Liver (tissue), 9 donors: ENCODE data around the gene ACOT8. TPM values are rescaled to one million over a fixed set of nuclear protein-coding genes. Genes with fewer than 3 reads are reported as not detected.
"Not testable (repeated sequence)": the region's sequence is repeated elsewhere in the genome, so short reads cannot be mapped to it uniquely, and the experiment has no call there.

Source experiments
- DNase-seq: peaks from one replicate; pipeline ENCODE4 v3.0.0-alpha.2; 2017; ENCODE audit warnings: low spot score
- H3K27ac ChIP-seq, 2 donors: one replicate each; pipeline ENCODE4 v1.7.0; 2013; ENCODE audit warnings: inconsistent platforms in 2 of 2, low read length in 2 of 2, control low read depth in 1 of 2, low read depth in 1 of 2, mild to moderate bottlenecking in 1 of 2
- H3K27me3 ChIP-seq, 4 donors: one replicate each; pipeline versions ENCODE4 v1.6.1 to v1.7.0; 2013; ENCODE audit warnings: low read length in 3 of 4, inconsistent platforms in 1 of 4, mild to moderate bottlenecking in 1 of 4, moderate library complexity in 1 of 4; ENCODE audit not compliant: control insufficient read depth in 4 of 4, insufficient read depth in 4 of 4
- H3K36me3 ChIP-seq, 4 donors: one replicate each; pipeline versions ENCODE4 v1.6.1 to v1.7.0; 2013; ENCODE audit warnings: low read length in 3 of 4, mild to moderate bottlenecking in 3 of 4, low read depth in 1 of 4, moderate library complexity in 1 of 4; ENCODE audit not compliant: control insufficient read depth in 4 of 4, insufficient read depth in 3 of 4
- H3K4me1 ChIP-seq, 4 donors: one replicate each; pipeline versions ENCODE4 v1.6.1 to v1.7.0; 2013; ENCODE audit warnings: low read length in 3 of 4, mild to moderate bottlenecking in 3 of 4, moderate library complexity in 1 of 4; ENCODE audit not compliant: control insufficient read depth in 4 of 4, insufficient read depth in 4 of 4
- H3K4me3 ChIP-seq, 3 donors: one replicate each; pipeline versions ENCODE4 v1.6.1 to v1.7.0; 2013; ENCODE audit warnings: low read length in 3 of 3, control low read depth in 1 of 3, low read depth in 1 of 3, mild to moderate bottlenecking in 1 of 3
- H3K9ac ChIP-seq, 2 donors: one replicate each; pipeline ENCODE4 v1.7.0; 2013; ENCODE audit warnings: low read length in 2 of 2, mild to moderate bottlenecking in 2 of 2, moderate library complexity in 2 of 2, control low read depth in 1 of 2, low read depth in 1 of 2
- H3K9me3 ChIP-seq, 4 donors: one replicate each; pipeline versions ENCODE4 v1.6.1 to v1.7.0; 2013; ENCODE audit warnings: low read length in 3 of 4; ENCODE audit not compliant: control insufficient read depth in 4 of 4
- EGR1 ChIP-seq, 2 donors: IDR thresholded peaks; 2 replicates each; pipeline ENCODE4 v1.6.1; 2016 to 2018; ENCODE audit warnings: antibody characterized with exemption in 2 of 2, low read depth in 2 of 2
- FOXA1 ChIP-seq: IDR thresholded peaks from 2 replicates; pipeline ENCODE4 v1.6.1; 2016; ENCODE audit warnings: antibody characterized with exemption
- FOXA2 ChIP-seq: IDR thresholded peaks from 2 replicates; pipeline ENCODE4 v1.6.1; 2016; ENCODE audit warnings: antibody characterized with exemption
- HNF4A ChIP-seq, 2 donors: conservative IDR thresholded peaks; 2 replicates each; pipeline ENCODE4 v1.6.1; 2016; ENCODE audit warnings: antibody characterized with exemption in 2 of 2, mild to moderate bottlenecking in 2 of 2
- HNF4G ChIP-seq: IDR thresholded peaks from 2 replicates; pipeline ENCODE4 v1.6.1; 2016; ENCODE audit warnings: antibody characterized with exemption
- NR2F2 ChIP-seq: IDR thresholded peaks from 2 replicates; pipeline ENCODE4 v1.6.1; 2016; ENCODE audit warnings: antibody characterized with exemption
- RAD21 ChIP-seq, 2 donors: IDR thresholded peaks; 2 replicates each; pipeline ENCODE4 v1.6.1; 2016; ENCODE audit warnings: antibody characterized with exemption in 2 of 2, mild to moderate bottlenecking in 2 of 2
- RXRA ChIP-seq, 2 donors: IDR thresholded peaks; 2 replicates each; pipeline ENCODE4 v1.6.1; 2017 to 2018; ENCODE audit warnings: antibody characterized with exemption in 2 of 2, mild to moderate bottlenecking in 1 of 2
- SP1 ChIP-seq: IDR thresholded peaks from 2 replicates; pipeline ENCODE4 v1.6.1; 2018; ENCODE audit warnings: antibody characterized with exemption, mild to moderate bottlenecking
- TAF1 ChIP-seq: conservative IDR thresholded peaks from 2 replicates; pipeline ENCODE4 v1.6.1; 2016; ENCODE audit warnings: antibody characterized with exemption, mild to moderate bottlenecking
- YY1 ChIP-seq: IDR thresholded peaks from 2 replicates; pipeline ENCODE4 v1.6.1; 2016; ENCODE audit warnings: antibody characterized with exemption, mild to moderate bottlenecking
- WGBS: extraction: QIAGEN DNeasy Blood & Tissue Kit; methylation state at CpG from one replicate; pipeline ENCODE4 v1.1.7; 2013; 5-methylcytosine and 5-hydroxymethylcytosine counted together
- polyA plus RNA-seq, 2 donors: library from polyadenylated mRNA; stranded (reverse) in 1 of 2; unstranded in 1 of 2; fragments of 200-250 nt in 1 of 2; fragments of >200 nt in 1 of 2; fragmentation: Nextera tagmentation in 1 of 2; extraction: Ambion mirVana in 1 of 2; gene quantifications; one replicate each; pipeline versions ENCODE4 v1.2.1 to v1.2.3, GENCODE V29; 2013 to 2015
- total RNA-seq, 2 donors: library from RNA; depleted of rRNA; stranded (reverse); fragments of >200 nt; gene quantifications; one replicate each; pipeline ENCODE4 v1.2.3, GENCODE V29; 2014
- TF ChIP-seq, protein P1 (sequence below): fragments of 150-350 bp; IDR thresholded peaks from 2 replicates; pipeline ENCODE4 v1.5.1; 2017; ENCODE audit warnings: improper control_type of control experiment, low read depth, low read length; ENCODE audit not compliant: missing input control
- TF ChIP-seq, protein P2 (sequence below): IDR thresholded peaks from 2 replicates; pipeline ENCODE4 v1.6.1; 2016; ENCODE audit warnings: antibody characterized with exemption
- TF ChIP-seq, protein P3 (sequence below): IDR thresholded peaks from 2 replicates; pipeline ENCODE4 v1.6.1; 2016; ENCODE audit warnings: antibody characterized with exemption, mild to moderate bottlenecking
- TF ChIP-seq, protein P4 (sequence below): IDR thresholded peaks from 2 replicates; pipeline ENCODE4 v1.6.1; 2016; ENCODE audit warnings: antibody characterized with exemption
- TF ChIP-seq, protein P5 (sequence below): IDR thresholded peaks from 2 replicates; pipeline ENCODE4 v1.6.1; 2016; ENCODE audit warnings: antibody characterized with exemption
- donor health status: healthy.
- donor health status: healthy.
- donor health status: healthy.
- donor health status: healthy.
- donor health status: healthy.

The ACOT8 gene
- total and polyA plus RNA-seq, 4 donors = 24.4 to 27.1 (median 24.5) TPM

DNA sequence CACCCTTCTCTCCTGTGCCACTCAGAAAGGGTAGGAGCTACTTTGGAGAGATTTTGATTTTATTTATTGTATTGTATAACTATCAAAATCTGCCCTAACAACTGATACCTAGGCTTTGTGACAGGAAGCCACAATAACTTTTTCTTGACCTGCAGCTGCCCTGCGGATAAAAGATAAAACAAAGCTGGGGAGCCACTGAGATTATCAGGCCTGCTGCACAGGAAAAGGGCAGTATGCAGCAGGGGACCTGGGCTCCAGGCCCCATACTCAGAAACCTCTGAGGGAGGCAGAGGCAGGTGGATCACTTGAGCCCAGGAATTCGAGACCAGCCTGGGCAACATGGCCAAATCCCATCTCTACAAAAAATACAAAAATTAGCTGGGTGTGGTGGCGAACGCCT lies 24.6 kb downstream of the ACOT8 start:
- H3K27me3 ChIP-seq = no peaks in the 10 kb centered on the region
- H3K36me3 ChIP-seq = peaks cover 0 to 2% (median 0%) of the 10 kb centered on the region in 4 donors
- no peak overlapping the region for H3K9ac ChIP-seq
- TF ChIP-seq, protein P1, sequence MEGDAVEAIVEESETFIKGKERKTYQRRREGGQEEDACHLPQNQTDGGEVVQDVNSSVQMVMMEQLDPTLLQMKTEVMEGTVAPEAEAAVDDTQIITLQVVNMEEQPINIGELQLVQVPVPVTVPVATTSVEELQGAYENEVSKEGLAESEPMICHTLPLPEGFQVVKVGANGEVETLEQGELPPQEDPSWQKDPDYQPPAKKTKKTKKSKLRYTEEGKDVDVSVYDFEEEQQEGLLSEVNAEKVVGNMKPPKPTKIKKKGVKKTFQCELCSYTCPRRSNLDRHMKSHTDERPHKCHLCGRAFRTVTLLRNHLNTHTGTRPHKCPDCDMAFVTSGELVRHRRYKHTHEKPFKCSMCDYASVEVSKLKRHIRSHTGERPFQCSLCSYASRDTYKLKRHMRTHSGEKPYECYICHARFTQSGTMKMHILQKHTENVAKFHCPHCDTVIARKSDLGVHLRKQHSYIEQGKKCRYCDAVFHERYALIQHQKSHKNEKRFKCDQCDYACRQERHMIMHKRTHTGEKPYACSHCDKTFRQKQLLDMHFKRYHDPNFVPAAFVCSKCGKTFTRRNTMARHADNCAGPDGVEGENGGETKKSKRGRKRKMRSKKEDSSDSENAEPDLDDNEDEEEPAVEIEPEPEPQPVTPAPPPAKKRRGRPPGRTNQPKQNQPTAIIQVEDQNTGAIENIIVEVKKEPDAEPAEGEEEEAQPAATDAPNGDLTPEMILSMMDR = no peak
- TF ChIP-seq, protein P2, sequence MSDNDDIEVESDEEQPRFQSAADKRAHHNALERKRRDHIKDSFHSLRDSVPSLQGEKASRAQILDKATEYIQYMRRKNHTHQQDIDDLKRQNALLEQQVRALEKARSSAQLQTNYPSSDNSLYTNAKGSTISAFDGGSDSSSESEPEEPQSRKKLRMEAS = no peak
- no peak for TF ChIP-seq YY1
- no peak for TF ChIP-seq HNF4A (conservative IDR thresholded peaks at IDR 0.05)
- TF ChIP-seq RXRA (IDR thresholded peaks at IDR 0.05) = no peak
- TF ChIP-seq, protein P3, sequence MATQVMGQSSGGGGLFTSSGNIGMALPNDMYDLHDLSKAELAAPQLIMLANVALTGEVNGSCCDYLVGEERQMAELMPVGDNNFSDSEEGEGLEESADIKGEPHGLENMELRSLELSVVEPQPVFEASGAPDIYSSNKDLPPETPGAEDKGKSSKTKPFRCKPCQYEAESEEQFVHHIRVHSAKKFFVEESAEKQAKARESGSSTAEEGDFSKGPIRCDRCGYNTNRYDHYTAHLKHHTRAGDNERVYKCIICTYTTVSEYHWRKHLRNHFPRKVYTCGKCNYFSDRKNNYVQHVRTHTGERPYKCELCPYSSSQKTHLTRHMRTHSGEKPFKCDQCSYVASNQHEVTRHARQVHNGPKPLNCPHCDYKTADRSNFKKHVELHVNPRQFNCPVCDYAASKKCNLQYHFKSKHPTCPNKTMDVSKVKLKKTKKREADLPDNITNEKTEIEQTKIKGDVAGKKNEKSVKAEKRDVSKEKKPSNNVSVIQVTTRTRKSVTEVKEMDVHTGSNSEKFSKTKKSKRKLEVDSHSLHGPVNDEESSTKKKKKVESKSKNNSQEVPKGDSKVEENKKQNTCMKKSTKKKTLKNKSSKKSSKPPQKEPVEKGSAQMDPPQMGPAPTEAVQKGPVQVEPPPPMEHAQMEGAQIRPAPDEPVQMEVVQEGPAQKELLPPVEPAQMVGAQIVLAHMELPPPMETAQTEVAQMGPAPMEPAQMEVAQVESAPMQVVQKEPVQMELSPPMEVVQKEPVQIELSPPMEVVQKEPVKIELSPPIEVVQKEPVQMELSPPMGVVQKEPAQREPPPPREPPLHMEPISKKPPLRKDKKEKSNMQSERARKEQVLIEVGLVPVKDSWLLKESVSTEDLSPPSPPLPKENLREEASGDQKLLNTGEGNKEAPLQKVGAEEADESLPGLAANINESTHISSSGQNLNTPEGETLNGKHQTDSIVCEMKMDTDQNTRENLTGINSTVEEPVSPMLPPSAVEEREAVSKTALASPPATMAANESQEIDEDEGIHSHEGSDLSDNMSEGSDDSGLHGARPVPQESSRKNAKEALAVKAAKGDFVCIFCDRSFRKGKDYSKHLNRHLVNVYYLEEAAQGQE = no peak
- TF ChIP-seq TAF1 = no peak
- TF ChIP-seq, protein P4, sequence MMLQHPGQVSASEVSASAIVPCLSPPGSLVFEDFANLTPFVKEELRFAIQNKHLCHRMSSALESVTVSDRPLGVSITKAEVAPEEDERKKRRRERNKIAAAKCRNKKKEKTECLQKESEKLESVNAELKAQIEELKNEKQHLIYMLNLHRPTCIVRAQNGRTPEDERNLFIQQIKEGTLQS = no peak
- TF ChIP-seq EGR1 (IDR thresholded peaks at IDR 0.05; ENCODE audit: low read depth in 2 of 2) = no peak
- TF ChIP-seq FOXA2 = no peak
- no peak for TF ChIP-seq RAD21 (IDR thresholded peaks at IDR 0.05)
- TF ChIP-seq FOXA1 = no peak
- TF ChIP-seq, protein P5, sequence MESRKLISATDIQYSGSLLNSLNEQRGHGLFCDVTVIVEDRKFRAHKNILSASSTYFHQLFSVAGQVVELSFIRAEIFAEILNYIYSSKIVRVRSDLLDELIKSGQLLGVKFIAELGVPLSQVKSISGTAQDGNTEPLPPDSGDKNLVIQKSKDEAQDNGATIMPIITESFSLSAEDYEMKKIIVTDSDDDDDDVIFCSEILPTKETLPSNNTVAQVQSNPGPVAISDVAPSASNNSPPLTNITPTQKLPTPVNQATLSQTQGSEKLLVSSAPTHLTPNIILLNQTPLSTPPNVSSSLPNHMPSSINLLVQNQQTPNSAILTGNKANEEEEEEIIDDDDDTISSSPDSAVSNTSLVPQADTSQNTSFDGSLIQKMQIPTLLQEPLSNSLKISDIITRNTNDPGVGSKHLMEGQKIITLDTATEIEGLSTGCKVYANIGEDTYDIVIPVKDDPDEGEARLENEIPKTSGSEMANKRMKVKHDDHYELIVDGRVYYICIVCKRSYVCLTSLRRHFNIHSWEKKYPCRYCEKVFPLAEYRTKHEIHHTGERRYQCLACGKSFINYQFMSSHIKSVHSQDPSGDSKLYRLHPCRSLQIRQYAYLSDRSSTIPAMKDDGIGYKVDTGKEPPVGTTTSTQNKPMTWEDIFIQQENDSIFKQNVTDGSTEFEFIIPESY = no peak
- no peak for TF ChIP-seq HNF4G
- TF ChIP-seq NR2F2 = no peak
- 89% methylated on average over 4 of the region's 4 CpGs for WGBS
- no peaks in the 10 kb centered on the region for H3K9me3 ChIP-seq
- H3K27ac ChIP-seq = peak overlapping the region in 1 of 2 donors; percentile 82
- no peak for DNase-seq
- H3K4me1 ChIP-seq = peaks cover 4 to 14% (median 9%) of the 10 kb centered on the region in 4 donors
- no peak overlapping the region for H3K4me3 ChIP-seq

DNA sequence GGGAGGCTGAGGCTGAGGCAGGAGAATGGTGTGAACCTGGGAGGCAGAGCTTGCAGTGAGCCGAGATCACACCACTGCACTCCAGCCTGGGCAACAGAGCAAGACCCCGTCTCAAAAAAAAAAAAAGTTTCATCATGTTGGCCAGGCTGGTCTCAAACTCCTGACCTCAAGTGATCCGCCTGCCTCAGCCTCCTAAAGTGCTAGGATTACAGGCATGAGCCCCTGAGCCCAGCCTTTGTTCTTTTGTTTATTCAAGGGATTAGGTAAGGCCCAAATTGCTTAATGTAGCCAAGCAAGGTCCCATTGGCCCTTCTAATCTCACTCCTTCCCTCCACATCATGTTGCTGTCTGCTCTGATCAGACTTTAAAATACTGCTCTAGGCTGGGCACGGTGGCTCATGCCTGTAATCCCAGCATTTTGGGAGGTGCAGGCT lies 27.5 kb downstream of the ACOT8 start:
- peak; percentile 4 to 22 for TF ChIP-seq RXRA (IDR thresholded peaks at IDR 0.05)
- TF ChIP-seq SP1 = peak; percentile 10
- TF ChIP-seq HNF4A (conservative IDR thresholded peaks at IDR 0.05) = peak in 1 of 2 donors; percentile 39
- peaks cover 2 to 14% (median 8%) of the 10 kb centered on the region in 4 donors for H3K4me1 ChIP-seq
- not testable (repeated sequence) for H3K9me3 ChIP-seq, H3K27ac ChIP-seq, H3K4me3 ChIP-seq, DNase-seq, H3K36me3 ChIP-seq, H3K27me3 ChIP-seq, H3K9ac ChIP-seq
- WGBS = 82% methylated on average over 4 of the region's 4 CpGs
